AG04449 (cell line): ENCODE measurements around the gene ANKRD11.
"Not testable (repeated sequence)": the region's sequence is repeated elsewhere in the genome, so short reads cannot be mapped to it uniquely, and the experiment has no call there.

Source experiments
- CTCF ChIA-PET: fragments of 350-600 bp; formaldehyde crosslinking; extraction: SDS; loops from one replicate; lab custom pipeline; 2021; ENCODE audit warnings: antibody characterized with exemption; lab: Yijun Ruan, JAX
- POLR2A ChIA-PET: fragments of 400-600, 350-600 bp; formaldehyde crosslinking; extraction: SDS; loops from one replicate; lab custom pipeline; 2020; ENCODE audit warnings: antibody characterized with exemption, inconsistent platforms; lab: Yijun Ruan, JAX
- DNase-seq: peaks from one replicate; pipeline ENCODE4 v3.0.0-alpha.2; 2010; ENCODE audit warnings: low read depth, low spot score
- H3K4me3 ChIP-seq: 2 replicates; pipeline ENCODE4 v1.5.1; 2011; ENCODE audit warnings: low read depth, mild to moderate bottlenecking, control low read depth, low read length
- TF ChIP-seq, protein P1 (sequence below): IDR thresholded peaks from one replicate; pipeline ENCODE4 v1.5.1; 2011; ENCODE audit warnings: mild to moderate bottlenecking, moderate library complexity, low read length, control low read depth, inconsistent platforms; ENCODE audit not compliant: insufficient read depth; ENCODE audit errors: missing control alignments

Gene ANKRD11

DNA sequence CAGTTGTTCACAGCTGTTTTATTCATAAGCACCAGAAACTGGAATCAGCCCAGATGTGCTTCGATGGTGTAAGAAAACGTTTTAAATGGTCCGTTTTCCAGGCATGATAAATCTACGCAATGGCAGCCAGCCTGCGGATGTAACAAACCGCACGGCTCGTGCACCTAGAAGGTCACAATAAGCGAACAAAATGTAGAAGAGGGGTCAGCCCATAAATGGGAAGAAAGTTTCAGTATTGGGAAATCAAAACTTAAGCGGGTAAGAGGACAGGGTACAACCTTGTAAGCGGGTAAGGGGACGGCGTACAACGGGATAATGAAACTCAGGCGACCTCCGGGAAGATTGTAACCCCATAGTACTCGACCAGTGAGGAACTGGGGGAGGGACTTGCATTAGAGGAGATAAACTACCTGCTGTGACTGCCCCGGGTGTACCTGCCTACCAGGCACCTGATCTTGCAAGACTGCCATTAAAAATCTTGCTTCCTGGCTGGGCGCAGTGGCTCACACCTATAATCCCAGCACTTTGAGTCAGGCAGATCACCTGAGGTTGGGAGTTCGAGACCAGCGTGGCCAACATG is 66.6 kb downstream of the ANKRD11 start:
- no peak overlapping the region for H3K4me3 ChIP-seq
- CTCF ChIA-PET = no interaction called here
- TF ChIP-seq, protein P1, sequence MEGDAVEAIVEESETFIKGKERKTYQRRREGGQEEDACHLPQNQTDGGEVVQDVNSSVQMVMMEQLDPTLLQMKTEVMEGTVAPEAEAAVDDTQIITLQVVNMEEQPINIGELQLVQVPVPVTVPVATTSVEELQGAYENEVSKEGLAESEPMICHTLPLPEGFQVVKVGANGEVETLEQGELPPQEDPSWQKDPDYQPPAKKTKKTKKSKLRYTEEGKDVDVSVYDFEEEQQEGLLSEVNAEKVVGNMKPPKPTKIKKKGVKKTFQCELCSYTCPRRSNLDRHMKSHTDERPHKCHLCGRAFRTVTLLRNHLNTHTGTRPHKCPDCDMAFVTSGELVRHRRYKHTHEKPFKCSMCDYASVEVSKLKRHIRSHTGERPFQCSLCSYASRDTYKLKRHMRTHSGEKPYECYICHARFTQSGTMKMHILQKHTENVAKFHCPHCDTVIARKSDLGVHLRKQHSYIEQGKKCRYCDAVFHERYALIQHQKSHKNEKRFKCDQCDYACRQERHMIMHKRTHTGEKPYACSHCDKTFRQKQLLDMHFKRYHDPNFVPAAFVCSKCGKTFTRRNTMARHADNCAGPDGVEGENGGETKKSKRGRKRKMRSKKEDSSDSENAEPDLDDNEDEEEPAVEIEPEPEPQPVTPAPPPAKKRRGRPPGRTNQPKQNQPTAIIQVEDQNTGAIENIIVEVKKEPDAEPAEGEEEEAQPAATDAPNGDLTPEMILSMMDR = no peak
- POLR2A ChIA-PET = no interaction called here
- no peak for DNase-seq

DNA sequence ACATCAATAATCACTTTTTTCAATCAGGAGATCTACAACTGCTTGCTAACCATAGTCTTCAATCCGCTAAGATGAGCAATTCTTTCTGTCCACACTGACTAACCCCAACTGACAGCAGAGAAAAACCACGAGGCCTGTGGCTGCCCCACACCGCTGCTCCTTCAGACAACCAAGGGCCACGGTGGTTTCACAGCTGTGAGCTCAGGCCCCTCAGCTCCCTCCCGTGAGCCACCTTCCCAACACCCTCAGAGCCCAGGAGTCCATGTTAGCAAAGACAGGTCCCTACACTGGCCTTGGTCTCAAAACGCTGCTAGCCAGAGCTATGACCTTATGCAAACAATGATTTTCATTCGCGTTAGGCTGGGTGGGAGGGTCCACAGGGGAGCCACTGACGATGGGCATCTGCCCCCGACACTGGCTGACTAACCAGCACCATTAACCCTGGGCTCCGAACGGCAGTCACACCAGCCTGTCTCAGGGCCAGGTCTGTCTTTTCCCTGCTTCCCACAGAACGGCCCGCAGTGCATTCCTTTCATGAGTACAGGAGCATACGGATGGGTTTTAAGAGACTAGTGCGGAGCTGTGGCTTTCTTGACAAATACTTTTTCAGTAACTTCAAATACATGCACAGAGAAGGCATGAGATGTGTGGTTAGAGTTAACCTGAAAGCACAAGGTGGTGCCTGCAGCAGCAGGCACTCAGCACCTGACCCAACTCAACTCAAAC is 67.3 kb downstream of the ANKRD11 start:
- H3K4me3 ChIP-seq = no peak overlapping the region
- CTCF ChIA-PET = no interaction called here
- no peak for DNase-seq
- TF ChIP-seq, protein P1 = no peak
- POLR2A ChIA-PET = interaction anchor here (0.9 kb wide), 1 partner anchor 10 kb away, joined by 4 read pairs; no protein-coding TSS in a partner anchor

DNA sequence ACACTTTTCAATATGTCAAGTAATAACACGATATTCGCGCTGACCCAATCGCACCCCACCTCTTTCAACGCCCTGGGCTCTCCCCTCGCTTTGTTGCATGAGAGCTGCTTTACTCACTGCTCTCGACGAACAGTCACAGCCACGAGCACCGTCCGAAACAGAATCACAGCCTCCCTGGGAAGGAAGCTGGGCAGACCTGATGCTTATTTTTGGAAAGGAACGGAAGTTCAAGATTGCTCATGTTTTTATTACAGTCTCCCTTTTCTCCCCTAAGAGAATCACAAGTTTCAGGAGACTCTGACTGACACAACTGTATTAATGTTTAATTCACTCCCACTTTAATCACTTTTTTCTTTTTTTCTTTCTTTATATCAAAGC is 67.8 kb downstream of the ANKRD11 start:
- ChIA-PET POLR2A (interaction anchor here (0.9 kb wide), 1 partner anchor 10 kb away, joined by 4 read pairs; no protein-coding TSS in a partner anchor), CTCF (no interaction called here)
- DNase-seq = no peak
- TF ChIP-seq, protein P1 = no peak
- no peak overlapping the region for H3K4me3 ChIP-seq

DNA sequence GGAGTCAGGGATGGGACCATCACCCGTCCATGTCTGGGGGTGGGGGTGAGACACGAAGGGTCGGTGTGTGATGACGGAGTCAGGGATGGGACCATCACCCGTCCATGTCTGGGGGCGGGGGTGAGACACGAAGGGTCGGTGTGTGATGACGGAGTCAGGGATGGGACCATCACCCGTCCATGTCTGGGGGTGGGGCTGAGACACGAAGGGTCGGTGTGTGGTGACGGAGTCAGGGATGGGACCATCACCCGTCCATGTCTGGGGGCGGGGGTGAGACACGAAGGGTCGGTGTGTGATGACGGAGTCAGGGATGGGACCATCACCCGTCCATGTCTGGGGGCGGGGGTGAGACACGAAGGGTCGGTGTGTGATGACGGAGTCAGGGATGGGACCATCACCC is 69.1 kb downstream of the ANKRD11 start:
- DNase-seq, POLR2A ChIA-PET: not testable (repeated sequence)

DNA sequence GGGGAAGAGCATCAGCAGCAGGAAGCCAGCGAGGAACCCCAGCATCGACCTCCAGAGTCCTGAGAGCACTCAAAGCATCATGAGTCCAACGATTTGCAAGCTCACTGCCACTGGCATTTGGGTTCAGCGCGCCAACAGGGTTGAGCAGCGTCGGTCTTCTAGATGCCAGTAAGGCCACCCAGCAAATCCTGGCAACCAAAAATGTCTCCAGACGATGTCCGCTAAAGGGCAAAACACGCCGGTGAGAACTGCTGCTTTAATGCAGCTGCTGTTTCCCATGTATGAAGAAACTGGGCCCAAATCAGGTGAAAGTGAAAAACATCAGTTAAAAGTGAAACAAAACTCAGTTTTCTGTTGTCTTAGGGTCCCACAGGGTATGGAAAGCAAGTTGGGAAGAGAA is 70.2 kb downstream of the ANKRD11 start:
- H3K4me3 ChIP-seq = no peak overlapping the region
- TF ChIP-seq, protein P1 = no peak
- no peak for DNase-seq
- CTCF ChIA-PET = interaction anchor here (1.1 to 1.5 kb wide), 3 partner anchors 9 to 15 kb away, joined by 3 read pairs; no protein-coding TSS in a partner anchor
- POLR2A ChIA-PET = no interaction called here

More for the DNA sequence above, 69.1 kb downstream of the ANKRD11 start:
- CTCF ChIA-PET = interaction anchor here (1.1 to 1.5 kb wide), 2 partner anchors 11 to 12 kb away, joined by 3 read pairs; no protein-coding TSS in a partner anchor
- not testable (repeated sequence) for H3K4me3 ChIP-seq

DNA sequence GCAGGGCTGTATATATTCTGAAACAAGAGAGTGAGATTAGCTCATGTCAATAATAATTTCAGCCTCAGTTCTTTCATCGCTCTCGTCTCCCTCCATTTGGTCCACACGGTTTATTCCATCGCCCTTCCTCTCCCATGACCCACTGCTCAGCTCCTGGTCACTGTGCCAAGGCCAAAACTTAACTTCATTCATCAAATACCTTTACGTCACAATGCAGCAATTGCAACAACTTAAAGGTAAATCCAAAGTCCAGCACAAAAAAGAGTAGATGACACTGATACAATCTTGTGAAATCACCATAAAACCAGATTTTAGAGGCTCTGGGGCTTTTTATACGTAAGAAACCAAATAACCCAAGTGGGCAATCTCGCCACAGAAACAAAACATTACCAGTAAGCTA is 72.0 kb downstream of the ANKRD11 start:
- no peak overlapping the region for H3K4me3 ChIP-seq
- ChIA-PET CTCF (interaction anchor here (1.0 kb wide), 1 partner anchor 20 kb away, joined by 3 read pairs; no protein-coding TSS in a partner anchor), POLR2A (no interaction called here)
- TF ChIP-seq, protein P1 = no peak
- DNase-seq = no peak
